Measurements from ENCODE around the gene GALNTL6.

The GALNTL6 gene

GRCh38 chr4:172095161-172095560 is 282.0 kb downstream of the GALNTL6 start:
- no peaks in the 10 kb centered on the region for H3K4me1 ChIP-seq (ENCODE audit: control insufficient read depth in 2 of 2, insufficient read depth in 2 of 2, low read length in 2 of 2)
- no peak overlapping the region for H3K9ac ChIP-seq (ENCODE audit: low read depth in 1 of 2, low read length in 2 of 2)
- no peaks in the 10 kb centered on the region for H3K9me3 ChIP-seq (ENCODE audit: control insufficient read depth in 2 of 2, low read length in 2 of 2)
- H3K4me3 ChIP-seq (ENCODE audit: low read length in 2 of 2) = no peak overlapping the region
- no peaks in the 10 kb centered on the region for H3K36me3 ChIP-seq (ENCODE audit: control insufficient read depth in 2 of 2, insufficient read depth in 2 of 2, low read length in 2 of 2)
- no peak overlapping the region for H3K27ac ChIP-seq (ENCODE audit: low read depth in 2 of 2, low read length in 2 of 2)
- H3K27me3 ChIP-seq (ENCODE audit: control insufficient read depth in 2 of 2, insufficient read depth in 2 of 2, low read length in 2 of 2) = no peaks in the 10 kb centered on the region

- Histone ChIP-seq H3K4me3 (ENCODE audit: low read length in 2 of 2) (no peak overlapping the region), H3K9me3 (ENCODE audit: control insufficient read depth in 2 of 2, low read length in 2 of 2) (no peaks in the 10 kb centered on the region), H3K27me3 (ENCODE audit: control insufficient read depth in 2 of 2, insufficient read depth in 2 of 2, low read length in 2 of 2) (no peaks in the 10 kb centered on the region), H3K9ac (ENCODE audit: low read depth in 1 of 2, low read length in 2 of 2) (no peak overlapping the region), H3K27ac (ENCODE audit: low read depth in 2 of 2, low read length in 2 of 2) (no peak overlapping the region), H3K4me1 (ENCODE audit: control insufficient read depth in 2 of 2, insufficient read depth in 2 of 2, low read length in 2 of 2) (no peaks in the 10 kb centered on the region), H3K36me3 (ENCODE audit: control insufficient read depth in 2 of 2, insufficient read depth in 2 of 2, low read length in 2 of 2) (no peaks in the 10 kb centered on the region)
Observed at GRCh38 chr4:172096786-172097185, 283.6 kb downstream of the GALNTL6 start.

DNA sequence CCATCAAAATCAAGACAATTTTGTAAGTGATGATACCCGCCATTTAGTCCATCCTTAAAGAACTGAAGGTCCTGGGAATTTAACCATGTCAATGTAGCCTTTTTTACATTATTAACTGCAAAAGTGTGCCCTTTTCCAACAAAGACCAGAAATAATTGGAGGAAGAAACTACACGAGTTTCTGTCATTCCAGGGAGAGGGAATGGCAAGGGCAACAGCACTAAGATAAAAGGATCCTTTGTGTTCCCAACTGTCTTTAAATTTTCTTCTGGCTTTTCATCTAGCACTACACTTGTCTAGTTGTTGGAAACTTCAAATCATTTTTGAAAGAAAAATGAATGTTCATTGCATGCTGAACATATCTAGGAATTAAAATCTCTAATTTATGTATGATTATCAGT is 286.2 kb downstream of the GALNTL6 start:
- Histone ChIP-seq H3K27me3 (ENCODE audit: control insufficient read depth in 2 of 2, insufficient read depth in 2 of 2, low read length in 2 of 2) (no peaks in the 10 kb centered on the region), H3K4me1 (ENCODE audit: control insufficient read depth in 2 of 2, insufficient read depth in 2 of 2, low read length in 2 of 2) (no peaks in the 10 kb centered on the region), H3K27ac (ENCODE audit: low read depth in 2 of 2, low read length in 2 of 2) (no peak overlapping the region), H3K4me3 (ENCODE audit: low read length in 2 of 2) (no peak overlapping the region), H3K9me3 (ENCODE audit: control insufficient read depth in 2 of 2, low read length in 2 of 2) (no peaks in the 10 kb centered on the region), H3K36me3 (ENCODE audit: control insufficient read depth in 2 of 2, insufficient read depth in 2 of 2, low read length in 2 of 2) (no peaks in the 10 kb centered on the region), H3K9ac (ENCODE audit: low read depth in 1 of 2, low read length in 2 of 2) (no peak overlapping the region)

- H3K4me1 ChIP-seq (ENCODE audit: control insufficient read depth in 2 of 2, insufficient read depth in 2 of 2, low read length in 2 of 2) = no peaks in the 10 kb centered on the region
- no peaks in the 10 kb centered on the region for H3K36me3 ChIP-seq (ENCODE audit: control insufficient read depth in 2 of 2, insufficient read depth in 2 of 2, low read length in 2 of 2)
- no peaks in the 10 kb centered on the region for H3K9me3 ChIP-seq (ENCODE audit: control insufficient read depth in 2 of 2, low read length in 2 of 2)
- H3K27me3 ChIP-seq (ENCODE audit: control insufficient read depth in 2 of 2, insufficient read depth in 2 of 2, low read length in 2 of 2) = no peaks in the 10 kb centered on the region
- no peak overlapping the region for H3K9ac ChIP-seq (ENCODE audit: low read depth in 1 of 2, low read length in 2 of 2)
- no peak overlapping the region for H3K27ac ChIP-seq (ENCODE audit: low read depth in 2 of 2, low read length in 2 of 2)
- no peak overlapping the region for H3K4me3 ChIP-seq (ENCODE audit: low read length in 2 of 2)
Observed at GRCh38 chr4:172103456-172103855, 290.3 kb downstream of the GALNTL6 start.

GRCh38 chr4:172104539-172104938 is 291.3 kb downstream of the GALNTL6 start:
- Histone ChIP-seq H3K9me3 (ENCODE audit: control insufficient read depth in 2 of 2, low read length in 2 of 2) (no peaks in the 10 kb centered on the region), H3K9ac (ENCODE audit: low read depth in 1 of 2, low read length in 2 of 2) (no peak overlapping the region), H3K4me3 (ENCODE audit: low read length in 2 of 2) (no peak overlapping the region), H3K27ac (ENCODE audit: low read depth in 2 of 2, low read length in 2 of 2) (no peak overlapping the region), H3K4me1 (ENCODE audit: control insufficient read depth in 2 of 2, insufficient read depth in 2 of 2, low read length in 2 of 2) (no peaks in the 10 kb centered on the region), H3K36me3 (ENCODE audit: control insufficient read depth in 2 of 2, insufficient read depth in 2 of 2, low read length in 2 of 2) (no peaks in the 10 kb centered on the region), H3K27me3 (ENCODE audit: control insufficient read depth in 2 of 2, insufficient read depth in 2 of 2, low read length in 2 of 2) (no peaks in the 10 kb centered on the region)

- Histone ChIP-seq H3K4me1 (ENCODE audit: control insufficient read depth in 2 of 2, insufficient read depth in 2 of 2, low read length in 2 of 2) (no peaks in the 10 kb centered on the region), H3K27me3 (ENCODE audit: control insufficient read depth in 2 of 2, insufficient read depth in 2 of 2, low read length in 2 of 2) (no peaks in the 10 kb centered on the region), H3K9ac (ENCODE audit: low read depth in 1 of 2, low read length in 2 of 2) (no peak overlapping the region), H3K36me3 (ENCODE audit: control insufficient read depth in 2 of 2, insufficient read depth in 2 of 2, low read length in 2 of 2) (no peaks in the 10 kb centered on the region), H3K9me3 (ENCODE audit: control insufficient read depth in 2 of 2, low read length in 2 of 2) (no peaks in the 10 kb centered on the region), H3K27ac (ENCODE audit: low read depth in 2 of 2, low read length in 2 of 2) (no peak overlapping the region), H3K4me3 (ENCODE audit: low read length in 2 of 2) (no peak overlapping the region)
Observed at GRCh38 chr4:172105918-172106317, 292.7 kb downstream of the GALNTL6 start.

DNA sequence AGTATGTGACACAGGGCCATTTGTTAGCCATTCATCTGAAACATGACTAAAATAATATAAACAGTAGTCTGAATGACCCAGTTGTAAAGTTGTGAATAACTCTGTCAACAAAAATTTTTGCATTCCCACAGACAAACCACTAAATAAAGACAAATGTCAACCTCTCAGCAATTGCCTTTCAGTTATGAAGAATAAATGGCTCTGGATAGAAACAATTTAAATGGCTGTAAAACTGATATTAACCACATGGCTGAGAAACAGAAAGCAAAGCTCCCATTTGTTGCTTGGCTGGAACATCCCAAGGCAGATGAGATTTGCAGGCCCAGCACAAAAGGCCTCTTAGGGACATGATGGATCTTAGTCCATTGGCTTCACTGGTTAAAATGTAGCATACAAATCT is 296.3 kb downstream of the GALNTL6 start:
- no peaks in the 10 kb centered on the region for H3K4me1 ChIP-seq (ENCODE audit: control insufficient read depth in 2 of 2, insufficient read depth in 2 of 2, low read length in 2 of 2)
- H3K36me3 ChIP-seq (ENCODE audit: control insufficient read depth in 2 of 2, insufficient read depth in 2 of 2, low read length in 2 of 2) = no peaks in the 10 kb centered on the region
- no peaks in the 10 kb centered on the region for H3K9me3 ChIP-seq (ENCODE audit: control insufficient read depth in 2 of 2, low read length in 2 of 2)
- no peaks in the 10 kb centered on the region for H3K27me3 ChIP-seq (ENCODE audit: control insufficient read depth in 2 of 2, insufficient read depth in 2 of 2, low read length in 2 of 2)
- H3K9ac ChIP-seq (ENCODE audit: low read depth in 1 of 2, low read length in 2 of 2) = no peak overlapping the region
- H3K4me3 ChIP-seq (ENCODE audit: low read length in 2 of 2) = no peak overlapping the region
- no peak overlapping the region for H3K27ac ChIP-seq (ENCODE audit: low read depth in 2 of 2, low read length in 2 of 2)

DNA sequence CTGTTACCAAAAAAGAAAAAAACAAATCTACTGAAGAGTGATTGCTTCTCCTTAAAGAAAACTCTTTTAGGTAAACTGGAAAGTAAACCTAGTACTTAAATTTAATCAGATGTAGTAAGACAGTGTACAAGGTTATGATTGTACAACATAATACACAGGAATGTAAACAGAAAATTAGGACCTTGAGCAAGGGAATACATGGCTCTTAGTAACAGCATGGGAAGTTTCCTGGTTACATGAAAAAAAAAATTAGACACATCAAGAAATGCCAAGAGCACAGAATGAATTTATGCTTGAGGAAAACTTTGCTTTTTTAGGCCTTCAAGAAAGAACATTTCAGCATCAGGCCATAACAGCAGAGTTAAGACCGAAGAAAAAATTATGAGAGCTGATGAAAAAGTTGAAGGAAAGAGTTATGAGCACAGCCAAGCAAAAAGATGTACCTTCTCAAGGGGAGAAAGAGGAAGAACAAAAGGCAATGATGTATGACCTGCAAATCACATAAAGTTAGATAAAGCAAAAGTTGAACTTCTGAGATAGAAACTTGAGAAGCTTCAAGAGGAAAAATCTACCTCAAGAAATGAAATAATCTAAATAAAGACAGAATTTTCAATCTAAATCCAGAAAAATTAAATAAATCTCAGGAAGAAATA is 311.6 kb downstream of the GALNTL6 start:
- H3K27me3 ChIP-seq (ENCODE audit: control insufficient read depth in 2 of 2, insufficient read depth in 2 of 2, low read length in 2 of 2) = no peaks in the 10 kb centered on the region
- H3K4me1 ChIP-seq (ENCODE audit: control insufficient read depth in 2 of 2, insufficient read depth in 2 of 2, low read length in 2 of 2) = no peaks in the 10 kb centered on the region
- no peak overlapping the region for H3K9ac ChIP-seq (ENCODE audit: low read depth in 1 of 2, low read length in 2 of 2)
- no peaks in the 10 kb centered on the region for H3K36me3 ChIP-seq (ENCODE audit: control insufficient read depth in 2 of 2, insufficient read depth in 2 of 2, low read length in 2 of 2)
- no peak overlapping the region for H3K4me3 ChIP-seq (ENCODE audit: low read length in 2 of 2)
- H3K9me3 ChIP-seq (ENCODE audit: control insufficient read depth in 2 of 2, low read length in 2 of 2) = no peaks in the 10 kb centered on the region
- H3K27ac ChIP-seq (ENCODE audit: low read depth in 2 of 2, low read length in 2 of 2) = no peak overlapping the region

- no peak overlapping the region for H3K4me3 ChIP-seq (ENCODE audit: low read length in 2 of 2)
- no peaks in the 10 kb centered on the region for H3K36me3 ChIP-seq (ENCODE audit: control insufficient read depth in 2 of 2, insufficient read depth in 2 of 2, low read length in 2 of 2)
- H3K4me1 ChIP-seq (ENCODE audit: control insufficient read depth in 2 of 2, insufficient read depth in 2 of 2, low read length in 2 of 2) = no peaks in the 10 kb centered on the region
- H3K27me3 ChIP-seq (ENCODE audit: control insufficient read depth in 2 of 2, insufficient read depth in 2 of 2, low read length in 2 of 2) = no peaks in the 10 kb centered on the region
- H3K9ac ChIP-seq (ENCODE audit: low read depth in 1 of 2, low read length in 2 of 2) = no peak overlapping the region
- no peak overlapping the region for H3K27ac ChIP-seq (ENCODE audit: low read depth in 2 of 2, low read length in 2 of 2)
- H3K9me3 ChIP-seq (ENCODE audit: control insufficient read depth in 2 of 2, low read length in 2 of 2) = no peaks in the 10 kb centered on the region
Observed at GRCh38 chr4:172125443-172125842, 312.2 kb downstream of the GALNTL6 start.

GRCh38 chr4:172127168-172127567 is 314.0 kb downstream of the GALNTL6 start:
- Histone ChIP-seq H3K36me3 (ENCODE audit: control insufficient read depth in 2 of 2, insufficient read depth in 2 of 2, low read length in 2 of 2) (no peaks in the 10 kb centered on the region), H3K27me3 (ENCODE audit: control insufficient read depth in 2 of 2, insufficient read depth in 2 of 2, low read length in 2 of 2) (no peaks in the 10 kb centered on the region), H3K27ac (ENCODE audit: low read depth in 2 of 2, low read length in 2 of 2) (no peak overlapping the region)

DNA sequence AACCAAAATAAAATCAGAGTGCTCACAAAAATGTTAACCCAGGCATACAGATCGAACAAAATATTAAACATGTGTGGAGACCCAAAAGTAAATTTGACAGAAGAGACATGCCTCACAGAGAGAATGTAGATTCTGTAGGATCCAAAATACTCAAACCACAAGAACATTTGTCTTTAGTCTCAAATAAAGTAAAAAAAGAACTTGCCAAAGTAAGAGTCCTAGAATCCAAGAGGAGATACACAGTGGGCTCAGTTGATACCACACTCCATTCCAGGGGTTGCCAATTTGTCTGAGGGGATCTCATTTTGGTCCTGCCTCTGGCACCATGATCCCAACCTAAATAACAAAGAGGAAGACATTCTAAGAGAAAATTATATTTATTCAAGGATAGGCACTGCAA is 316.4 kb downstream of the GALNTL6 start:
- Histone ChIP-seq H3K4me1 (ENCODE audit: control insufficient read depth in 2 of 2, insufficient read depth in 2 of 2, low read length in 2 of 2) (no peaks in the 10 kb centered on the region), H3K9me3 (ENCODE audit: control insufficient read depth in 2 of 2, low read length in 2 of 2) (no peaks in the 10 kb centered on the region), H3K27ac (ENCODE audit: low read depth in 2 of 2, low read length in 2 of 2) (no peak overlapping the region), H3K27me3 (ENCODE audit: control insufficient read depth in 2 of 2, insufficient read depth in 2 of 2, low read length in 2 of 2) (no peaks in the 10 kb centered on the region), H3K9ac (ENCODE audit: low read depth in 1 of 2, low read length in 2 of 2) (no peak overlapping the region), H3K4me3 (ENCODE audit: low read length in 2 of 2) (no peak overlapping the region), H3K36me3 (ENCODE audit: control insufficient read depth in 2 of 2, insufficient read depth in 2 of 2, low read length in 2 of 2) (no peaks in the 10 kb centered on the region)

More at GRCh38 chr4:172127168-172127567, 314.0 kb downstream of the GALNTL6 start:
- H3K9me3 ChIP-seq (ENCODE audit: control insufficient read depth in 2 of 2, low read length in 2 of 2) = no peaks in the 10 kb centered on the region
- H3K4me3 ChIP-seq (ENCODE audit: low read length in 2 of 2) = no peak overlapping the region
- H3K4me1 ChIP-seq (ENCODE audit: control insufficient read depth in 2 of 2, insufficient read depth in 2 of 2, low read length in 2 of 2) = no peaks in the 10 kb centered on the region
- H3K9ac ChIP-seq (ENCODE audit: low read depth in 1 of 2, low read length in 2 of 2) = no peak overlapping the region
